Fibroblast of skin of abdomen (primary cell): ENCODE measurements around the gene CSRNP3.

ENCODE experiments used
- DNase-seq: peaks from one replicate; pipeline ENCODE4 v3.0.0-alpha.2; 2013

The CSRNP3 gene

GRCh38 chr2:165472922-165473321, 3.4 kb downstream of the CSRNP3 start:
- DNase-seq: no peak

DNA sequence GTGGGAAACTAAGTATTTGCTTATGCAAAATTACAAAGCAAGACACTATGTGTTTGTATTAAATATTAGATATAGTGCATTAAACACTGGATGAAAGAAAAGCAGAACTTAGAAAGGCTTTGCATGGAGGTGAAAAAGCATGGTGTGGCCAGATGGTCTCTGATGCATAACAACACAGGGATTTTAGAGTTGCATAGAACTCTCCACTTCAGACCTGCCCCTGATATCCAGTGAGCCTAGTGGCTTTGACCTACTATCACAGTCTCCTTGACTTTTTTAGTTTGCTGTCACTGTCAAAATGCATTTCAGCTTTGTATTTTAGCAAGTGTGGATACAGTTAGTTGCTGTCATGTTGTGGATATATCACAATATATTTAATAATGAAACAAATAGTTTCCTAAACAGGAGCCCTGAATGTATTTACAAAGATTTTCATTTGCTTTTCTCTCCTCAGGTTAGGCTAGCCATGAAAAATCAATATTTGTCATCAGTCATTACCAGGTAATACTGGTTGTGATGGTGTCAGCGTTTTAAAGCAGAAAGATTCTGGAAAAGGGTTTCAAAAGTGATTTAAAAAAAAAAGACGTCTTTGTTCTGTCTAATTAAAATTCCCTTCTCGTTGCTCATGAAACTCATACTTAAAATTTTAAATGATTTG, 5.2 kb downstream of the CSRNP3 start:
- DNase-seq: no peak

DNA sequence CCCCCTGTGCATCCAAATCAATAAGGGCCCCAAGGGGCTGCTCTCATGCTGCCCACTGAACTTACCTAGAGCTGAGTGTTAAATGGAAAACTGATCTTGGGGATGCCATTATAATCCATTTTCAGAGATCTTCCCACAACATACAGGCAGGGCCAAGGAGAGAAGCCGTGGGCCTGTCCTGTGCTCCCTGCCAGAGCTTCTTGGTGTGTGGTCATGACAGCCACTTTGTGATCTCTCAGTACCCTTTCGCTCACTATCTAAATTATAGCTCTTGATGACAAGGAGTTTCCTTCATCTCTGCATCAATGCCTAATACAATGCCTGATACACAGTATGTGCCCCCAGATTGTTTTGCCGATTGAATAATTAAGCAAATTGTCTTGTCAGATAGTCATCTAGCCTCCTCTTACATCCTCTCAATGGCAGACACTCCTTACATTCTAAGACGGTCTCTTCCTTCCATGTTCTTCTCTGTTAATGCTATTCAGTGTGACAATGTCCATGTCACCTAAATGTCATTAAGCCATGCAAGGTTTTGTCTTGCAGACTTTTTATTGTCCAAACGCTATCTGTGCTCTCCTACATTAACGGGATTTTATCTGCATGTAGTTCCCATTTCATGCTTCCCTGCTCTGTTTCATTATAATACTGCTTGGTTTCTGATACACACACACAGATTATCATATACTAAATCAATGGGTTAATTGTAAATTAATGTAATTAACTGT, 5.9 kb downstream of the CSRNP3 start:
- DNase-seq: no peak

DNA sequence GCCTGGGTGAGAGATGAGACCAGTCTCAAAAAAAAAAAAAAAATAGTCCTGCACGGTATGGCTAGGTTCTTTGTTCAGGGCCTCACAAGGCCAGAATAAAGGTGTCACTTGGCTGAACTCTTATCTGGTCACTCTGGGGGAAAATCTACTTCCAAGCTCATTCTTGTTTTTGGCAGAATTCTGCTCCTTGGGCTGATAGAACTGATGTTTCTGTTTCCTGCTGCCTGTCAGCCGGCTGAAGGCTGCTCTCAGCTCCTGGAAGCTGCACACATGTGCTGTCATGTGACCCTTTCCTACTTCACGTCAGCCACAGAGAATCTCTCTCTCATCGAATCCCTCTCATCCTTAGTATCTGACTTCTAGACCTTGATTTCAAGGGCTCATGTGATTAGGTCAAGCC, 10.4 kb downstream of the CSRNP3 start:
- no peak for DNase-seq

DNA sequence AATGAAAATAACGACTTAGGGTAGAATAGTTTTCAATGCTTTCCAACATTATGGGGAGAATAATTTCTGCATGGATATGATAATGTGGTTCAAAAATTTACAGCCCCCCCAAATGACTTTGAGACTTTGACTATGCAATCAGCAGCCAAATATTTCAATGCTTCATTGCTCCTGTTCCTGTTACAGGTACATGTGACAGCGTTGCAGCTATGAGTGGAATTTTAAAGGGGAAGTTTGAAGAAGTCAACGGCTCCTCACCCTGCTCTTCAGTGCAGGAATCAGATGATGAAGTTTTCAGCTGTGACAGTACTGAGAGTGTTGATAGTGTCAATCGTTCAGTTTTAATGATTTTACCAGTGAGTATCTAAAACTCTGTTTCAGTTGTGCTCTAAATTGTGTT, 25.1 kb downstream of the CSRNP3 start:
- DNase-seq: no peak

DNA sequence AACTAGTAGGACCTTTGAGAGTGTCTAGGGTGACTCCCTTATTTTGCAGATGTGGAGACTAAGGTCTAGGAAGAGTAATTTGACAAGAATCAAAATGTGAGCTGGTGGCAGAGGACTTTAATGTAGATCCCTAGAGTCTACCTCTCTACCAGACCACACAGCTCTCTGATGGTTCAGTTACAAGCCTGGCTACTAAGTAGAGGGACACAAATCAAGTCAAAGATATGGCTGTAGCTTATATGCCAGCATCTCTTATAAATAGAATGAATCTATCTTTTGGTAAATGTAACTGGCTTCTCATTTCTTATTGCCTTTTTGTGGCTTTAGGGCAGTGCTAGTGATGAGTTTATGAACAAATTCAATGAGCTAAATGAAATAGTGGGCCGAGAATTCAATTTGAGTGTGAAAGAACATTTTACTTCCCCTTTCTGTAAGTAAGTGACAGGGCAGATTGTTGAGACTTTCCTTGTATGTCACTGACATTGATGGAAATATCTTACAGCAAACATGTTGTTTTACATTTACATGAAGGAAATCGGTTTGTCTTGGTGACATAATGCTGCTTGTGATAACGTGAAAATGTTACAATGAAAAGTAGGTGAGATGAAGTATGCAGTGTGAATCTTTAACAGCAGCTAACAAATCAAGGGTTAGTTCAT, 28.3 kb downstream of the CSRNP3 start:
- no peak for DNase-seq

- no peak for DNase-seq
Observed at GRCh38 chr2:165499131-165499530, 29.6 kb downstream of the CSRNP3 start.

DNA sequence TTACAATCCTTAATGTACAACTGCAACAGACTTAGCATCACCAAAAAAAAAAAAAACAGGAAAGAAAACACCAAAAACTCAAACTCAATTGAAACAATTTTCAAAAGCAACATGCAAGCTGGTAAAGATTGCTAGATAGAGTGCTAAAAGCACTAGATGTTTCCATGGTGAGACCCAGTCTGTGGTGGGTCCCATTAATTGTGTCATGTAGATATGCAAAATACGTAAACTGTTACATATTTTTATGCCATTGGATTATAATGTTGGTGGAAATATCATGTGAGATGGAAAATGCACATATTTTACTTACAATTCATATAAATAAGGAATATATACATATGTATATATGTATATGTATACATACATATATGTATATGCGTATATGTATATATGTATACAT, 30.5 kb downstream of the CSRNP3 start:
- DNase-seq: no peak

DNA sequence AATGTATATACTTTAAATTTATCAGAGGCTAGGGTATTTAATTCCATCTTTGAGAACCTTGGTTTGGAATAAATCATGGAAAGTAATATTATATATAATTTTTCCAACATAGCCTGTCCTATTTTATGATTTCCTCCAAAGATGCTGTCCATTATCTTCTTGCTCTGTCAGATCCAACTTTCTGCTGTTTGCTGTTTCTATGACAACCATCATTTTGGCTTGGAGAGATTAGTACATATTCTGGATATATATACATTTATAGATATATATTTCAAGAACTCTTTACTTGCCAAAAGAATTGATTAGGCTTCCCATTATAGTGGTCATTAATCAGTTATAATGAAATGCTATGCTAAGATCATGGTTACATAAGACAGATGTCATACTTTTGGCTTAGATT, 31.3 kb downstream of the CSRNP3 start:
- no peak for DNase-seq

DNA sequence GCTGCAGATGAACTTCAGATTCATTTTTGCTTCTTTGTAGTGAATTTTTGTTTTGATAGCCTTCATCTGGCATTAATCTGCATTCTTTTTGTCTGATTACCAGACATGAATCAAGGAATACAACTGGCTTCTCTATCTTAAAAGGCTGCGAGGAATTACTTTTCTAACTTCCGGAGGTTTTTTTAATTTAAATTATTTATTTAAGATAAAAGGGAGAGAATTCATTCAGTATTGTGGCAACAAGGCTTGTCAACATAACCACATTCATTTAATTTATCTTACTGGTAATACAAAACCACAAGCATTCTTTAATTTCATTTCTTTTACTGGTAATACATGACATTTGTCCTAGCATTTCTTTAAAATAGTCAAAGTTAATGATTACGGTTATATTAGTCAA, 36.0 kb downstream of the CSRNP3 start:
- peak; percentile 14 for DNase-seq

DNA sequence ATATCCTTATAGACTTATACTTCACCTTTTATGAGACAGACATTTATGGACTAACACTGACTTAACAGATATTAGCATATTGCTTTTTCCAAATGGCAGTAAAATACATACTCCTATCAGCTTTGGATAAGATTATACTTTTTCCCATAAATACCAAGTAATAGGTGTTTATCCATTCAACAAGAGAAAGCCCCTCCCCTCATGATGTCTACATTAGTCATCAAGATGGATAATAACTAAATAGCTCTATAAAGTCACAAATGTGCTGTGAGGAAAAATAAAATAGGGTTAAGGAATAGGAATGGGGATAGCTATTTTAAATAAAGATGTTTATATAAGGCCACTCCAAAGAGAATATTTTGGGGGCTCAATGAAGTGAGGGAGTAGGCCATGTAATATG, 39.4 kb downstream of the CSRNP3 start:
- no peak for DNase-seq

DNA sequence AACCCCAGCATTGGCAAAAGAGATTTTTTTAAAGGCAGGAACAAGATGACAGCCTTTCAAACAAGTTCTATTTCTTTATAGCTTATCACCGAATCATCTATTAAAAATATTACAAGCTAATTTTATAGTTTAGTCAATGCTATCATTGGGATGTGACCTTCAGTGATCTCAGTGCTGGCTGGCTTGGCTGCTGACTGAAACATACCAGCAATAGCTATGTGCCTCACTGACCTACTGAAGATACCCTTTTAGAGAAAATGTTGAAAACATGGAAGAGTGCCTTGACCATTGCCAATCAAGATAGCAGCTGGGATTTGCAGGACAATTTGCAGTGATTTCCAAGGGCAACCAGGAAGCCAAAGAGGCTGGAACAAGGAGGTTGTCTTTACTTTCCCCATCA, 44.0 kb downstream of the CSRNP3 start:
- DNase-seq: no peak

DNA sequence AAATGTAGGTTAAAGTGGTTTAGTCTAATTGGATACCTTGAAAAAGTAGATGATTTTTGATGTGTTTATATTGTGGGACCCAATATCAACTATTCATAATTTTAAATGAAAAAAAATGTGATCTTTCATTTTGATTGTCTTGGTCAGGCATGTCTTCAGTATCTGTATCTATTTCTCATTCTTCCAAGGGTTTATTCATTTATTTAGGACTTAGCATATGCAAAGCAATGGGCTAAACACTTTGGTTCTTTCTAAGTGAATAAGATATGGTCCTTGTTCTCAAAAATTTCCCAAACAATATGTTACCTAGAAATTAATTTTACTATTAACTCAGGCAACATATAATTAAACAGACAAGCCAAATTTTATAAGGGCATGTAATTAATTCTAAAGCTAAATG, 49.1 kb downstream of the CSRNP3 start:
- DNase-seq: no peak

GRCh38 chr2:165522719-165523118, 53.2 kb downstream of the CSRNP3 start:
- no peak for DNase-seq

DNA sequence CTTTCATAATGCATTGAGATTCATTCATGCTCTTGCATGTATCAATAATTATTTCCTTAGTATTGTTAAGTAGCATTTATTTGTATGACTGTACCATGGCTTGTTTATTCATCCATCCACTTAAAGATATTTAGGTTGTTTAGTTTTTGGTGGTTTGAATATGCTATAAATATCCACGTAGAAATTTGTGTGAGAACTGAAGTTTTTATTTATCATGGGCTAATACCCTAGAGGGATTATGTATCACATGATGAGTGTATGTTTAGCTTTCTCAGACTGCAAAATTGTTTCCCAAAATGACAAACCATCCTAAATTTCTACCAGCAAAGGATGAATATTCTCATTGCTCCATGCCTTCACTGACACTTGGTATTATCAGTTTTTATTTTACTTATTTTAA, 55.2 kb downstream of the CSRNP3 start:
- no peak for DNase-seq

- no peak for DNase-seq
Observed at GRCh38 chr2:165528691-165529090, 59.2 kb downstream of the CSRNP3 start.

DNA sequence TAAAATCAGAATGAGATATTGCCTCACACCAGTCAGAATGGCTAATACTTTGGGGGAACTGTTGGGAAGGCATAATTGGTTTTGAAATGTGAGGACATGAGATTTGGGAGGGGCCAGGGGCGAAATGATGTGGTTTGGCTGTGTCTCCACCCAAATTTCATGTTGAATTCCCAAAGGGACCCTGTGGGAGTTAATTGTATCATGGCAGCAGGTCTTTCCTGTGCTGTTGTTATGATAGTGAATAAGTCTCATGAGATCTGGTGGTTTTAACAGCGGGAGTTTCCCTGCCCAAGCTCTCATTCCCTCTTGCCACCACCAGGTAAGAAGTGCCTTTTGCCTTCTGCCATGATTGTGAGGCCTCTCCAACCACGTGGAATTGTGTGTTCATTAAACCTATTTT, 59.6 kb downstream of the CSRNP3 start:
- no peak for DNase-seq

DNA sequence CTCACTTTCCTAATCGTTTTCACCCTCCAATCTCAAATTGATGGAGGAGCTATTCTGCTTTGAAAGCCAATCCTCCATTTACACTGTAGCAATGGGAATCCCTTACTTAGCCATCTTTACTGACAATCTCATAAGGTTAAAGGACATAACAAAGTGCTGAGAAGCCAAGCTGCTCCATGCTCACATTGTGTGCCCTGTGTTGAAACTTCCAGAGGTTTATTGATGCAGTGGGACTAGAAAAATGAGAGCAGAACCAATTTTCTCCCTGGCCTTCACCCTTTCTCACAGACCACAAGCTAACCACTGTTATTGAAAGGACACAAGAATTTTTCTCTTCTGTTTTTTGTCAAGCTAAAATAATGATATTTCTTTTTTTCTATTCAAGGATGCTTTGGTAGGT, 63.8 kb downstream of the CSRNP3 start:
- DNase-seq: no peak

GRCh38 chr2:165535471-165535870, 66.0 kb downstream of the CSRNP3 start:
- DNase-seq: peak; percentile 36

DNA sequence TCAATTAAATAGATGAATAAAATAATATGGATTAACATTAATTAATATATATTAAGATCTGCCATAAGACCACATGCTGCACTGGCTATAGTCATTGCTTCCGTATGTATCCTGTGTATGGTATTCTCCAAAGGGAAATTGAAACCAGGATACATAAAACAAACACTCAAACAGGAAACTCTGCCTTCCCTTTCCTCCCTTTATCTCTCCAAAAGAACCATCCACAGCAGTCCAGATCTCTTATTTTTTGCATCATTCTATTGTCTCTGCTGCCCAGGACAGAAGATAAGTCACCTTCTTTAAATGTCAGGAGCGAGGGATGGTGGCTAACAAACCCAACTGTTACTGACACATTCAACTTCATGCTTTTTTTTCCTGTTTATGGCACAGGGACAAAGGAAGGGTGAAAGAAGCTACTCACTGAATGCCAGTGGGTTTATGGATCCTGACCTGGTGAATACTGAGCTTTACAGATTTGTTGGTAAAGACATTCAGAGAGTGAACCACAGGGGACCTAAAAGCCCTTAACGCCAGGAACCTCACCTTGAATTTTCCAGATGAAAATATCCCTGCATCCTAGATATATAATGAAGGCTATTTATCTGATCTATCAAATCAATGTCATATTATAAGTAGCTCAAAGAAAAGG, 67.5 kb downstream of the CSRNP3 start:
- no peak for DNase-seq

GRCh38 chr2:165539985-165540384, 70.5 kb downstream of the CSRNP3 start:
- DNase-seq: no peak

DNA sequence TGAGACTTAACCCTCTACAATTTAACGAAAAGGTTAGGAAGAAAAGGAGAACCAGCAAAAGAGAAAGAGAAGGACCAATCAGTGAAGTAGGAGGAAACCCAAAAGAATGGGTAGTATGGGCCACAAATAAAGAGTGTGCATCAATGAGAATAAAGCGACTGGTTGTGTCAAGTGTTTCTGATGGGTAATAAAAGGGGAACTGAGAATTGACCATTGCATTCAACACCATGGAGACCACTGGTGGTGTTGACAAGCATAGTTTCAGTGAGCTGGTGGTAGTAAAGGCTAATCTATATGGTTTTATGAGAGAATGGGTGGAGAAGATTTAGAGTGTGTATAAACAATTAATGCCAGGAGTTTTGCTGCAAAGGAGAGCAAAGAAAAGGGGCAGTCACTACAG, 75.4 kb downstream of the CSRNP3 start:
- no peak for DNase-seq

- DNase-seq: no peak
Observed at GRCh38 chr2:165547900-165548299, 78.4 kb downstream of the CSRNP3 start.

- DNase-seq: no peak
Observed at GRCh38 chr2:165549619-165550018, 80.1 kb downstream of the CSRNP3 start.
